Measurements from ENCODE around the gene PIAS4. TPM values are rescaled to one million over a fixed set of nuclear protein-coding genes. Genes with fewer than 3 reads are reported as not detected.

The PIAS4 gene
- total RNA-seq, 1 donor from 2014 or later = 56.3 TPM

DNA sequence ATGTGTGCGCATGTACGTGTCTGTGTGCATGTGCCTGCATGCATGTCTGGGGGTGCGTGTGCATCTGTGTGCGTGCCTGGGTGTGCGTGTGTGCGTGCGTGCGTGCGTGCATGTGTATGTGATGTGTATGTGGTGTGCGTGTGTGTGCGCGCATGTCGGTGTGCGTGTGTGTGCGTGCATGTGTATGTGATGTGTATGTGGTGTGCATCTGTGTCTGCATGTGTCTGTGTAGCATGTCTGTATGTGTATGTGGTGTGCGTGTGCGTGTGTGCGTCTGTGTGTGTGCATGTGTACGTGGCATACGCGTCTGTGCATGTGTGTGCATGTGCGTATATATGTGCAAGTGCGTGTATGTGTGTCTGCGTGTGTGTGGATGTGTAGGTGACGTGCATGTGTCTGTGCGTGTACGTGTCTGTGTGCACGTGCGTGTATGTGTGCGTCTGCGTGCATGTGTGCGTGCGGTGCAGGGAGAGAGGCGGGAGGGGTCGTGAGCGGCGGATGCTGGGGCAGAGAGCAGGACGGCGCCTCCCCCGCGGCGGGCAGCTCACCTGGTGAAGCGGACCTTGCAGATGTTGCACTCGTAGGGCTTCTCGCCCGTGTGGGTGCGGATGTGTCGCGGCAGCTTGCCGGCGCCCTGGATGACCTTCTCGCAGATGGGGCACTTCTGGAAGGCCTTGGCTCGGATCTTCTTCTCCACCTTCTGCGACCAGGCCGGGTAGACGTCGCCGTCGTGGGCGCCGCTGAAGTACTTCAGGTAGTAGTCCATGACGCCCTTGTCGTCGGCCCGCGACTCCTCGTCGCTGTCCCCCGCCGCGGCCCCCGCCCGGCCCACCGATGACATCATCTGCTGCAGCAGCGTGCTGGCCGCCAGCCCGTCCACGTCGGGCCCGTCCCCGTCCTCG is 46.1 kb downstream of the PIAS4 start:
- DNase-seq (ENCODE audit: low spot score, unreplicated experiment) = no peak
- H3K27me3 Mint-ChIP-seq = no peaks in the 10 kb centered on the region
- H3K4me1 Mint-ChIP-seq (ENCODE audit: low read depth) = peaks cover 6% of the 10 kb centered on the region
- H3K9me3 Mint-ChIP-seq (ENCODE audit: low read depth) = no peaks in the 10 kb centered on the region
- H3K36me3 Mint-ChIP-seq (ENCODE audit: insufficient read depth) = peaks cover 26% of the 10 kb centered on the region
- no peak overlapping the region for H3K27ac Mint-ChIP-seq
- H3K4me3 Mint-ChIP-seq (ENCODE audit: low read depth) = no peak overlapping the region
- TF ChIP-seq, protein P1, sequence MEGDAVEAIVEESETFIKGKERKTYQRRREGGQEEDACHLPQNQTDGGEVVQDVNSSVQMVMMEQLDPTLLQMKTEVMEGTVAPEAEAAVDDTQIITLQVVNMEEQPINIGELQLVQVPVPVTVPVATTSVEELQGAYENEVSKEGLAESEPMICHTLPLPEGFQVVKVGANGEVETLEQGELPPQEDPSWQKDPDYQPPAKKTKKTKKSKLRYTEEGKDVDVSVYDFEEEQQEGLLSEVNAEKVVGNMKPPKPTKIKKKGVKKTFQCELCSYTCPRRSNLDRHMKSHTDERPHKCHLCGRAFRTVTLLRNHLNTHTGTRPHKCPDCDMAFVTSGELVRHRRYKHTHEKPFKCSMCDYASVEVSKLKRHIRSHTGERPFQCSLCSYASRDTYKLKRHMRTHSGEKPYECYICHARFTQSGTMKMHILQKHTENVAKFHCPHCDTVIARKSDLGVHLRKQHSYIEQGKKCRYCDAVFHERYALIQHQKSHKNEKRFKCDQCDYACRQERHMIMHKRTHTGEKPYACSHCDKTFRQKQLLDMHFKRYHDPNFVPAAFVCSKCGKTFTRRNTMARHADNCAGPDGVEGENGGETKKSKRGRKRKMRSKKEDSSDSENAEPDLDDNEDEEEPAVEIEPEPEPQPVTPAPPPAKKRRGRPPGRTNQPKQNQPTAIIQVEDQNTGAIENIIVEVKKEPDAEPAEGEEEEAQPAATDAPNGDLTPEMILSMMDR (IDR thresholded peaks at IDR 0.05; ENCODE audit: unreplicated experiment) = no peak

DNA sequence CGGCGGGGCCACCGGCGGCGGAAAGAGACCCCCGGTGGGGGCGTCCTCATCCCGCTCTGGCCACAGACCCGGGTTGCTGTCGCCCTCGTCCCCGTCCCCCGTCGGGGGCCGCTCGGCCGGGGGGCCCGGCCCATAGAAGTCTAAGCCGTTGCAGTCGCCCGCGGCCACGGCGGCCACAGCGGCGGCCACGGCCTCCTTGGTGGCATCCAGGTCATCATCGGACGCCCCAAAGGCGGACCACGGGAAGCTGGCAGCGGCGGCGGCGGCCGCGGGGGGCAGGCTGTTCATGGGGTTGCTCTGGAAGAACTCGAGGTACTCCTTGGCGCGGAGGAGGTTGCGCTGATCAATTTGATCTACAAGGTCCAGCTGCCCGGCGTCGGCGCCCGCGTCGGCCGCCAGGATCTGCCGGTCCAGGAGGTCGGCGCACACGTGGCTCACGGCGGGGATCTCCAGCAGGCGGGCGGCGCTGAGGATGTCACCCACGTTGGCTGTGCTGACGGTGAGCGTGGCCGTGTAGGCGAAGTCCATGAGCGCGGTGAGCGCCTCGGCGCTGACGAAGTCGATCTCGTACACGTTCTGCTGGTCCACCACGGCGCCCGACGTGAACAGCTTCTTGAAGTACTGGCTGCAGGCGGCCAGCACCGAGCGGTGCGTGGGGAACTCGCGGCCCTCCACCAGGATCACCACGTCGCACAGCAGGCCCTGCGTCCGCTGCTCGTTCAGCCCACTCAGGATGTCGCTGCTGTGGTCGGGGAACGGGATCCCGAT is 47.1 kb downstream of the PIAS4 start:
- H3K9me3 Mint-ChIP-seq (ENCODE audit: low read depth) = no peaks in the 10 kb centered on the region
- TF ChIP-seq, protein P1 (IDR thresholded peaks at IDR 0.05; ENCODE audit: unreplicated experiment) = no peak
- no peak for DNase-seq (ENCODE audit: low spot score, unreplicated experiment)
- H3K4me1 Mint-ChIP-seq (ENCODE audit: low read depth) = peaks cover 6% of the 10 kb centered on the region
- H3K4me3 Mint-ChIP-seq (ENCODE audit: low read depth) = no peak overlapping the region
- no peaks in the 10 kb centered on the region for H3K27me3 Mint-ChIP-seq
- H3K27ac Mint-ChIP-seq = no peak overlapping the region
- peaks cover 25% of the 10 kb centered on the region for H3K36me3 Mint-ChIP-seq (ENCODE audit: insufficient read depth)

DNA sequence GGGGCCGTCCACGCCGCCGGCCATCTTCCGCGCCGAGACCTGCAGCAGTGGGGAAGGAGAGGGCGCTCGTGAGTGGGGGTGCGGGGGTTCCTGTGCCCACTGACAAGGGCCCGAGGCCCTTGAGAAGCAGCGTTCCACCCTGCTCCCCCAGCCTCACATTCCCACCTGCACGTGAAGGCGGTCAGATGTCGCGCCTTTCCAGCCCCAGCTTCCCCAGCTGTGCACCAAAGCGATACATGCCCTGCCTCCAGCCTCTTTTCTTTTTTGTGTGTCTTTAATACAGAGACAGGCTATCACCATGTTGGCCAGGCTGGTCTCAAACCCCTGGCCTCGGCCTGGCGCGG is 47.6 kb downstream of the PIAS4 start:
- Mint-ChIP-seq H3K4me3 (ENCODE audit: low read depth) (no peak overlapping the region), H3K36me3 (ENCODE audit: insufficient read depth) (peaks cover 22% of the 10 kb centered on the region), H3K9me3 (ENCODE audit: low read depth) (no peaks in the 10 kb centered on the region), H3K27ac (no peak overlapping the region), H3K4me1 (ENCODE audit: low read depth) (peaks cover 6% of the 10 kb centered on the region), H3K27me3 (no peaks in the 10 kb centered on the region)
- no peak for DNase-seq (ENCODE audit: low spot score, unreplicated experiment)
- TF ChIP-seq, protein P1 (IDR thresholded peaks at IDR 0.05; ENCODE audit: unreplicated experiment) = no peak

DNA sequence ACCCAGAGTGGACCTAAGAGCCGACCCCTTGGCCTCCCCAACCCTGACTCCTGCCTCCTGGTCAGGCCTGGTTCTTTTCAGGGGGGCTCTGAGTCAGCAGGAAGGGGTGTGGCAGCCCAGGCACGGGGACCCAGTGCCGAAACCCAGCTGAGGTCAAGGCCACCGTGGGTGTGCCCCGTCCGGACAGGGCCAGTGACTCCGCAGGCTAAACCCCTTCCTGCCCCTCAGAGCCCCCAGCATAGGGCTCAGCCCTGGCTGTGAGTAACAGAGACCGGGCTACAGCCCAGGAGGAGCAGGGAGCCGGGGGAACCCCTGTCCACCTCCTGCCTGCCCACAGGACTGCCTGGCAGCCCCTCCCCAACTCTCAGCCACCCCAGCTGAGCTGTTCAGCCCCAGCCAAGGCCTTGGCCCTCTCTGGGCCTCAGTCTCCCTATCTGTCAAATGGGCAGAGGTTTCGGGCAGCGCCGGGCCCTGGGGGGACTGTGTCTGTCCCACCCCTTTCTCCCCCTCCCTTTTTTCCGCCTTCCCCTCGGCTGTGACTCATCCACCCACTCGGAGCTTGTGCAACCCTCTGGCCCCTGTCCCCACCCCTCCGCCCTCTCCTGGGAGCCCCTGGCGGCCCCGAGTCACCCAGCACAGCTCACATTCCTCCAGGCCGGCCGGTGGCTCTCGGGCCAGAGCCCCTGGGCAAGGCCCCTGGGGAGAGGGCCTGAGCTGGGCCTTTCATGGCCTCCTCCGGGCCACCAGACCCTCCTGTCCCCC is 50.6 kb downstream of the PIAS4 start:
- no peak overlapping the region for H3K4me3 Mint-ChIP-seq (ENCODE audit: low read depth)
- no peaks in the 10 kb centered on the region for H3K9me3 Mint-ChIP-seq (ENCODE audit: low read depth)
- DNase-seq (ENCODE audit: low spot score, unreplicated experiment) = no peak
- H3K4me1 Mint-ChIP-seq (ENCODE audit: low read depth) = peaks cover 2% of the 10 kb centered on the region
- H3K27ac Mint-ChIP-seq = no peak overlapping the region
- TF ChIP-seq, protein P1 (IDR thresholded peaks at IDR 0.05; ENCODE audit: unreplicated experiment) = no peak
- H3K27me3 Mint-ChIP-seq = no peaks in the 10 kb centered on the region
- peaks cover 10% of the 10 kb centered on the region for H3K36me3 Mint-ChIP-seq (ENCODE audit: insufficient read depth)

All from progenitor cell of endocrine pancreas (in vitro differentiated cells).